Naive thymus-derived CD4-positive, alpha-beta T cell (primary cell): ENCODE data around the gene COPG1. TPM values are rescaled to one million over a fixed set of nuclear protein-coding genes. Genes with fewer than 3 reads are reported as not detected.

Experiments used
- ATAC-seq: fragments of 150-1000 bp; cut with Tn5 transposase; 2 replicates; pipeline ENCODE4 v1.10.0; 2021; ENCODE audit warnings: mild to moderate bottlenecking, moderate library complexity
- CTCF ChIA-PET: fragments of 350-600 bp; sonication (Branson Sonifier 250); formaldehyde crosslinking; loops from one replicate; lab custom pipeline; 2021; ENCODE audit warnings: antibody characterized with exemption; lab: Charles Lee
- POLR2A ChIA-PET: fragments of 350-600 bp; sonication (Branson Sonifier 250); formaldehyde crosslinking; loops from one replicate; lab custom pipeline; 2021; ENCODE audit warnings: antibody characterized with exemption, inconsistent platforms; lab: Charles Lee
- DNase-seq, 9 donors: peaks; one replicate each; pipeline versions ENCODE4 v3.0.0 to v3.0.0-alpha.2; 2020 to 2022; ENCODE audit warnings: mixed read lengths in 1 of 9
- H3K27ac ChIP-seq: one replicate; pipeline ENCODE4 v1.7.0; 2013; ENCODE audit warnings: mild to moderate bottlenecking, low read depth, low read length, moderate library complexity
- H3K27me3 ChIP-seq, 2 donors: one replicate each; pipeline ENCODE4 v1.7.0; 2013; ENCODE audit warnings: low read length in 2 of 2, mild to moderate bottlenecking in 2 of 2, moderate library complexity in 2 of 2; ENCODE audit not compliant: control insufficient read depth in 2 of 2, insufficient read depth in 2 of 2
- H3K36me3 ChIP-seq, 3 experiments: 1 replicate in 2 of 3; 2 replicates in 1 of 3; pipeline ENCODE4 v1.7.0; 2013; ENCODE audit warnings: low read length in 3 of 3, mild to moderate bottlenecking in 3 of 3, moderate library complexity in 1 of 3; ENCODE audit not compliant: insufficient read depth in 3 of 3, control insufficient read depth in 2 of 3
- H3K4me1 ChIP-seq, 2 donors: one replicate each; pipeline ENCODE4 v1.7.0; 2013; ENCODE audit warnings: low read length in 2 of 2, mild to moderate bottlenecking in 2 of 2, moderate library complexity in 1 of 2; ENCODE audit not compliant: control insufficient read depth in 2 of 2, insufficient read depth in 2 of 2
- H3K4me3 ChIP-seq: 2 replicates; pipeline ENCODE4 v1.7.0; 2013; ENCODE audit warnings: mild to moderate bottlenecking, low read length
- H3K9me3 ChIP-seq, 3 experiments: 1 replicate in 2 of 3; 2 replicates in 1 of 3; pipeline ENCODE4 v1.7.0; 2013; ENCODE audit warnings: low read length in 3 of 3; ENCODE audit not compliant: control insufficient read depth in 2 of 3
- H3K27ac Mint-ChIP-seq, 9 donors: one replicate each; pipeline ENCODE4 v1.8.0; 2020 to 2022; ENCODE audit warnings: mixed read lengths in 9 of 9, mild to moderate bottlenecking in 8 of 9, moderate library complexity in 5 of 9, inconsistent platforms in 2 of 9
- H3K27me3 Mint-ChIP-seq, 5 donors: one replicate each; pipeline ENCODE4 v1.8.0; 2021 to 2022; ENCODE audit warnings: mixed read lengths in 5 of 5, mild to moderate bottlenecking in 1 of 5
- H3K36me3 Mint-ChIP-seq, 5 donors: one replicate each; pipeline ENCODE4 v1.8.0; 2020 to 2022; ENCODE audit warnings: mixed read lengths in 5 of 5, mild to moderate bottlenecking in 3 of 5, inconsistent platforms in 1 of 5
- H3K4me1 Mint-ChIP-seq, 7 donors: one replicate each; pipeline ENCODE4 v1.8.0; 2020 to 2022; ENCODE audit warnings: mixed read lengths in 7 of 7, mild to moderate bottlenecking in 3 of 7, inconsistent platforms in 1 of 7
- H3K4me3 Mint-ChIP-seq, 10 donors: one replicate each; pipeline ENCODE4 v1.8.0; 2020 to 2022; ENCODE audit warnings: mild to moderate bottlenecking in 10 of 10, mixed read lengths in 10 of 10, moderate library complexity in 6 of 10, inconsistent platforms in 2 of 10
- H3K9me3 Mint-ChIP-seq, 11 donors: one replicate each; pipeline ENCODE4 v1.8.0; 2020 to 2022; ENCODE audit warnings: mixed read lengths in 11 of 11, mild to moderate bottlenecking in 4 of 11, inconsistent platforms in 1 of 11, moderate library complexity in 1 of 11
- intact Hi-C, 2 donors: fragments of 100-400 bp; cut with micrococcal nuclease; formaldehyde crosslinking; loops; one replicate each; pipeline ENCODE4 v1.15.1; 2023
- polyA plus RNA-seq, 2 donors: library from polyadenylated mRNA; unstranded; fragments of 300-500 nt; fragmentation: Illumina TruSeq; gene quantifications; one replicate each; pipeline ENCODE4 v1.2.3, GENCODE V29; 2021
- total RNA-seq, 6 experiments: library from RNA in 5 of 6; stranded (reverse) in 5 of 6; gene quantifications; 1 replicate in 5 of 6; 2 replicates in 1 of 6; pipeline ENCODE4 v1.2.3 and lab custom pipeline; 2021 to 2026

Gene COPG1
- total and polyA plus RNA-seq, 7 experiments from 2014 or later: 57.4 to 177 (median 99.8) TPM

- intact Hi-C loops: loop anchor here (5.0 kb wide), 2 partner anchors 369 to 444 kb away; partner anchors contain the start of gene ACAD9 (in 1 of the 2)
- peak overlapping the region in 3 of 10 donors; percentile 7 to 26 (median 14) for H3K4me3 Mint-ChIP-seq
- no peak overlapping the region for H3K4me3 ChIP-seq
Measured at GRCh38 chr3:129246636-129247035, 2.8 kb upstream of the COPG1 start.

GRCh38 chr3:129248286-129248979, 973 bp upstream of the COPG1 start:
- peaks cover 21 to 22% of the 10 kb centered on the region in 2 donors for H3K4me1 ChIP-seq
- H3K4me1 Mint-ChIP-seq: peaks cover 29 to 63% (median 53%) of the 10 kb centered on the region in 7 donors
- POLR2A ChIA-PET: interaction anchor here (0.6 to 5.2 kb wide), 14 partner anchors 23 to 1651 kb away, joined by 3 to 63 read pairs (median 10); partner anchors contain the start of genes CNBP, HMCES, MCM2 and RAB43
- H3K36me3 Mint-ChIP-seq: peaks cover 0 to 27% (median 6%) of the 10 kb centered on the region in 5 donors
- peaks cover 0 to 1% (median 0%) of the 10 kb centered on the region in 11 donors for H3K9me3 Mint-ChIP-seq
- CTCF ChIA-PET: interaction anchor here (0.7 to 6.2 kb wide), 2 partner anchors 278 to 308 kb away, joined by 4 to 127 read pairs; no protein-coding TSS in a partner anchor
- peak overlapping the region; percentile 73 for H3K4me3 ChIP-seq
- peak overlapping the region; percentile 89 to 99 (median 95) for H3K4me3 Mint-ChIP-seq
- H3K27ac ChIP-seq: peak overlapping the region; percentile 98
- no peaks in the 10 kb centered on the region for H3K9me3 ChIP-seq
- peaks cover 4 to 22% (median 14%) of the 10 kb centered on the region in 3 experiments for H3K36me3 ChIP-seq
- H3K27ac Mint-ChIP-seq: peak overlapping the region; percentile 91 to 99 (median 96)
- intact Hi-C loops: loop anchor here (2.0 to 5.0 kb wide), 4 partner anchors 371 to 632 kb away; partner anchors contain the start of gene ACAD9 (in 1 of the 2)
- no peak for ATAC-seq
- peaks cover 0 to 4% (median 0%) of the 10 kb centered on the region in 5 donors for H3K27me3 Mint-ChIP-seq
- no peaks in the 10 kb centered on the region for H3K27me3 ChIP-seq
- DNase-seq: no peak

More at GRCh38 chr3:129246636-129247035, 2.8 kb upstream of the COPG1 start:
- POLR2A ChIA-PET: interaction anchor here (0.6 to 3.0 kb wide), 9 partner anchors 64 to 323 kb away, joined by 3 to 20 read pairs (median 5); a partner anchor contains a TSS
- ATAC-seq: no peak
- Histone ChIP-seq H3K9me3 (no peaks in the 10 kb centered on the region), H3K4me1 (peaks cover 21 to 22% of the 10 kb centered on the region in 2 donors), H3K27ac (no peak overlapping the region), H3K27me3 (no peaks in the 10 kb centered on the region), H3K36me3 (peaks cover 0 to 9% (median 0%) of the 10 kb centered on the region in 3 experiments)
- CTCF ChIA-PET: interaction anchor here (0.5 to 6.2 kb wide), 19 partner anchors 14 to 371 kb away, joined by 3 to 127 read pairs (median 4); partner anchors contain the start of gene CFAP92
- Mint-ChIP-seq H3K27me3 (peaks cover 0 to 4% (median 0%) of the 10 kb centered on the region in 5 donors), H3K9me3 (peaks cover 0 to 3% (median 0%) of the 10 kb centered on the region in 11 donors), H3K4me1 (peaks cover 21 to 55% (median 39%) of the 10 kb centered on the region in 7 donors), H3K27ac (peak overlapping the region in 1 of 9 donors; percentile 24), H3K36me3 (peaks cover 0 to 18% (median 0%) of the 10 kb centered on the region in 5 donors)
- DNase-seq: no peak

DNA sequence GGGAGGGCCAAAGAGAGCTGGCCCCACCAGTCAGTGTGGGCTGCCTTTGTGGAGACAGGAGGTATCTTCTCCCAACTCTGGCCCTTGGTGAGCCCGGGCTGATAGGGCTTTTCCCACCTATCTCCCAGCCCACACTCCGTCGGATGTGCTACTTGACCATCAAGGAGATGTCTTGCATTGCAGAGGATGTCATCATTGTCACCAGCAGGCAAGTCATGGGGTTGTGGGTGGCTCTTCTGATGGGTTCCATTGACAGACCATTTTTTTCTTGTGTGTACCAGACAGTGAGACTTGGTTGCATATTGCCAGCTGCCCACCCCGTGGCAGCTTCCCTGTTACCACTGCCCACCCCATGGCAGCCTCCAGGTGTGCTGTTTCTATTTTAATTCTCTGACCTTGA, 3.3 kb downstream of the COPG1 start:
- Mint-ChIP-seq H3K4me3 (peak overlapping the region in 2 of 10 donors; percentile 1 to 20), H3K36me3 (peaks cover 3 to 49% (median 28%) of the 10 kb centered on the region in 5 donors), H3K4me1 (peaks cover 33 to 53% (median 43%) of the 10 kb centered on the region in 7 donors)

GRCh38 chr3:129254536-129255230, 5.3 kb downstream of the COPG1 start:
- no peaks in the 10 kb centered on the region for H3K9me3 Mint-ChIP-seq
- no peak overlapping the region for H3K4me3 Mint-ChIP-seq
- ChIA-PET CTCF (no interaction called here), POLR2A (interaction anchor here (0.6 to 0.9 kb wide), 3 partner anchors 11 to 201 kb away, joined by 3 to 7 read pairs (median 5); no protein-coding TSS in a partner anchor)
- H3K36me3 ChIP-seq: peaks cover 17 to 77% (median 43%) of the 10 kb centered on the region in 3 experiments
- no peaks in the 10 kb centered on the region for H3K27me3 ChIP-seq
- no peaks in the 10 kb centered on the region for H3K27me3 Mint-ChIP-seq
- no peak overlapping the region for H3K27ac ChIP-seq
- no peak overlapping the region for H3K4me3 ChIP-seq
- no peak for ATAC-seq
- peaks cover 23 to 41% (median 28%) of the 10 kb centered on the region in 7 donors for H3K4me1 Mint-ChIP-seq
- peak overlapping the region in 1 of 9 donors; percentile 40 for H3K27ac Mint-ChIP-seq
- H3K9me3 ChIP-seq: no peaks in the 10 kb centered on the region
- intact Hi-C loops: no loop called here
- H3K4me1 ChIP-seq: peaks cover 8 to 9% of the 10 kb centered on the region in 2 donors
- DNase-seq: no peak
- H3K36me3 Mint-ChIP-seq: peaks cover 8 to 59% (median 32%) of the 10 kb centered on the region in 5 donors

More for the DNA sequence above, 3.3 kb downstream of the COPG1 start:
- H3K9me3 ChIP-seq: no peaks in the 10 kb centered on the region
- H3K27me3 Mint-ChIP-seq: peaks cover 0 to 4% (median 0%) of the 10 kb centered on the region in 5 donors
- H3K4me3 ChIP-seq: no peak overlapping the region
- H3K36me3 ChIP-seq: peaks cover 15 to 63% (median 43%) of the 10 kb centered on the region in 3 experiments
- intact Hi-C loops: no loop called here
- ChIA-PET CTCF (interaction anchor here (0.9 to 1.0 kb wide), 2 partner anchors 8 to 63 kb away, joined by 3 to 5 read pairs; a partner anchor contains a TSS), POLR2A (interaction anchor here (0.7 to 5.2 kb wide), 4 partner anchors 18 to 62 kb away, joined by 3 to 63 read pairs (median 6); partner anchors contain the start of gene HMCES)
- H3K27ac ChIP-seq: no peak overlapping the region
- H3K27ac Mint-ChIP-seq: peak overlapping the region in 1 of 9 donors; percentile 10
- H3K9me3 Mint-ChIP-seq: peaks cover 0 to 1% (median 0%) of the 10 kb centered on the region in 11 donors
- H3K27me3 ChIP-seq: no peaks in the 10 kb centered on the region
- DNase-seq: no peak
- peaks cover 16% of the 10 kb centered on the region in 2 donors for H3K4me1 ChIP-seq
- no peak for ATAC-seq

DNA sequence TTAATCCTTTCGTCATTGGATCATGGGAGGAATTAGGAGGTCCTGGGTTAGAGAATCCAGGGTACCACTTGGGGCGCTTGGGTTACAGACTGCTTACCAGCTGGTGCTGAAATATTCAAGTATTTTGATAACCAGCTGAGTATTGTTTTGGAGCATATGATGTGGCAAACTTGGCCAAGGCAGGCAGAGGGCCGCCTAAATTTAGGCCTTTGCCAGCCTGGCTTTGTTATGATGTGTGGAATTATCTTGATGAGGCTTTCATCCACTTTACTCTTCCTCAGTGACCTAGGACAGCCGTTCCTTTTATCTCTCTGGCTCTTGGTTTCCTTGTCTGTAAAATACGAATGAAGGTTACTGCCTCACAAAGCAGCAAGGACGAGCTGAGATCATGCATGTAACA, 6.9 kb downstream of the COPG1 start:
- DNase-seq: no peak
- Histone ChIP-seq H3K4me3 (no peak overlapping the region), H3K9me3 (no peaks in the 10 kb centered on the region), H3K36me3 (peaks cover 24 to 89% (median 54%) of the 10 kb centered on the region in 3 experiments), H3K27ac (no peak overlapping the region), H3K4me1 (no peaks in the 10 kb centered on the region), H3K27me3 (no peaks in the 10 kb centered on the region)
- POLR2A ChIA-PET: no interaction called here
- H3K4me1 Mint-ChIP-seq: peaks cover 14 to 33% (median 21%) of the 10 kb centered on the region in 7 donors
- intact Hi-C loops: no loop called here
- ATAC-seq: no peak
- H3K4me3 Mint-ChIP-seq: no peak overlapping the region
- H3K36me3 Mint-ChIP-seq: peaks cover 13 to 69% (median 32%) of the 10 kb centered on the region in 5 donors
- no peaks in the 10 kb centered on the region for H3K9me3 Mint-ChIP-seq
- CTCF ChIA-PET: interaction anchor here (0.6 to 0.8 kb wide), 2 partner anchors 20 to 286 kb away, joined by 4 to 5 read pairs; no protein-coding TSS in a partner anchor
- no peaks in the 10 kb centered on the region for H3K27me3 Mint-ChIP-seq
- peak overlapping the region in 3 of 9 donors; percentile 14 to 55 (median 21) for H3K27ac Mint-ChIP-seq

DNA sequence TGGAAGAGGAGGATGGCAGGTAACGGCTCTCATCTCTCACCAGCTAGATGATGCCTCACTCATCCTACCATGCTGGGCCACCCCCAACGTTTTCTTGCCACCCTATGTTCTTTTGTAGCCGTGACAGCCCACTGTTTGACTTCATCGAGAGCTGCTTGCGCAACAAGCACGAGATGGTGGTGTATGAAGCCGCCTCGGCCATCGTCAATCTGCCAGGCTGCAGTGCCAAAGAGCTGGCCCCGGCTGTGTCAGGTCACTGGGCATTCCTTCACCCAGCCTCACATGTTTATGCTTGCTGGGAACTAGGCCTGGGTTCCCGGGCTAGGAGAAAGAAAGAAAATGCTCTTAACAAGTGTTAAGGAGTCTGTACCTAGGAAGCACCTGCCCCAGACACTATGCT, 8.2 kb downstream of the COPG1 start:
- Mint-ChIP-seq H3K36me3 (peaks cover 13 to 67% (median 32%) of the 10 kb centered on the region in 5 donors), H3K27ac (peak overlapping the region in 1 of 9 donors; percentile 47), H3K4me3 (no peak overlapping the region), H3K27me3 (no peaks in the 10 kb centered on the region), H3K4me1 (peaks cover 7 to 23% (median 16%) of the 10 kb centered on the region in 7 donors), H3K9me3 (no peaks in the 10 kb centered on the region)
- H3K4me1 ChIP-seq: no peaks in the 10 kb centered on the region
- no peak for DNase-seq
- H3K27me3 ChIP-seq: no peaks in the 10 kb centered on the region
- H3K9me3 ChIP-seq: no peaks in the 10 kb centered on the region
- ATAC-seq: no peak
- H3K27ac ChIP-seq: no peak overlapping the region
- no peak overlapping the region for H3K4me3 ChIP-seq
- POLR2A ChIA-PET: no interaction called here
- peaks cover 24 to 98% (median 48%) of the 10 kb centered on the region in 3 experiments for H3K36me3 ChIP-seq
- intact Hi-C loops: no loop called here
- CTCF ChIA-PET: no interaction called here
